ENCODE data around the gene MKNK2.
A peak's percentile ranks its signal among the peaks of the same experiment; 100 is the strongest.

Gene MKNK2

GRCh38 chr19:2054763-2055162, 3.7 kb upstream of the MKNK2 start:
- Histone ChIP-seq H4K20me1 (ENCODE audit: insufficient read depth) (no peaks in the 10 kb centered on the region), H3K36me3 (ENCODE audit: insufficient read depth) (no peaks in the 10 kb centered on the region), H3K4me3 (IDR thresholded peaks at IDR 0.05; ENCODE audit: insufficient read depth, low read depth, low read length) (no peak overlapping the region), H3K4me1 (ENCODE audit: low read depth, poor library complexity, severe bottlenecking) (peaks cover 21% of the 10 kb centered on the region), H3K27me3 (ENCODE audit: insufficient read depth, low read depth) (no peaks in the 10 kb centered on the region), H3K4me2 (no peak overlapping the region), H2AFZ (ENCODE audit: low read depth) (no peak overlapping the region), H3K79me2 (ENCODE audit: insufficient read depth, low read depth) (peaks cover 10% of the 10 kb centered on the region), H3K27ac (no peak overlapping the region), H3K9ac (no peak overlapping the region)
- no peak for TF ChIP-seq CTCF (conservative IDR thresholded peaks at IDR 0.05; ENCODE audit: low read depth, low read length)

GRCh38 chr19:2053601-2054389, 2.8 kb upstream of the MKNK2 start:
- TF ChIP-seq CTCF (conservative IDR thresholded peaks at IDR 0.05; ENCODE audit: low read depth, low read length): no peak
- Histone ChIP-seq H3K4me3 (IDR thresholded peaks at IDR 0.05; ENCODE audit: insufficient read depth, low read depth, low read length) (no peak overlapping the region), H3K9ac (no peak overlapping the region), H3K27ac (no peak overlapping the region), H2AFZ (ENCODE audit: low read depth) (no peak overlapping the region), H4K20me1 (ENCODE audit: insufficient read depth) (no peaks in the 10 kb centered on the region), H3K36me3 (ENCODE audit: insufficient read depth) (no peaks in the 10 kb centered on the region), H3K4me2 (no peak overlapping the region), H3K4me1 (ENCODE audit: low read depth, poor library complexity, severe bottlenecking) (peaks cover 23% of the 10 kb centered on the region), H3K27me3 (ENCODE audit: insufficient read depth, low read depth) (no peaks in the 10 kb centered on the region), H3K79me2 (ENCODE audit: insufficient read depth, low read depth) (peaks cover 19% of the 10 kb centered on the region)

- Histone ChIP-seq H3K36me3 (ENCODE audit: insufficient read depth) (no peaks in the 10 kb centered on the region), H4K20me1 (ENCODE audit: insufficient read depth) (no peaks in the 10 kb centered on the region), H2AFZ (ENCODE audit: low read depth) (peak overlapping the region; percentile 75), H3K27ac (peak overlapping the region; percentile 44), H3K79me2 (ENCODE audit: insufficient read depth, low read depth) (peaks cover 29% of the 10 kb centered on the region), H3K27me3 (ENCODE audit: insufficient read depth, low read depth) (no peaks in the 10 kb centered on the region), H3K4me3 (IDR thresholded peaks at IDR 0.05; ENCODE audit: insufficient read depth, low read depth, low read length) (no peak overlapping the region), H3K4me1 (ENCODE audit: low read depth, poor library complexity, severe bottlenecking) (peaks cover 23% of the 10 kb centered on the region), H3K9ac (peak overlapping the region; percentile 27; the same call in 1 of the 2 replicates), H3K4me2 (peak overlapping the region; percentile 34)
- TF ChIP-seq CTCF (conservative IDR thresholded peaks at IDR 0.05; ENCODE audit: low read depth, low read length): no peak
Observed at GRCh38 chr19:2051773-2052704, 995 bp upstream of the MKNK2 start.

- no peaks in the 10 kb centered on the region for H3K36me3 ChIP-seq (ENCODE audit: insufficient read depth)
- H4K20me1 ChIP-seq (ENCODE audit: insufficient read depth): no peaks in the 10 kb centered on the region
- H3K79me2 ChIP-seq (ENCODE audit: insufficient read depth, low read depth): peaks cover 29% of the 10 kb centered on the region
- H2AFZ ChIP-seq (ENCODE audit: low read depth): no peak overlapping the region
- peaks cover 23% of the 10 kb centered on the region for H3K4me1 ChIP-seq (ENCODE audit: low read depth, poor library complexity, severe bottlenecking)
- peak overlapping the region; percentile 94 for H3K4me2 ChIP-seq
- peak overlapping the region; percentile 53; the same call in 1 of the 2 replicates for H3K9ac ChIP-seq
- peak overlapping the region; percentile 42 for H3K27ac ChIP-seq
- TF ChIP-seq CTCF (conservative IDR thresholded peaks at IDR 0.05; ENCODE audit: low read depth, low read length): no peak
- H3K4me3 ChIP-seq (IDR thresholded peaks at IDR 0.05; ENCODE audit: insufficient read depth, low read depth, low read length): no peak overlapping the region
- H3K27me3 ChIP-seq (ENCODE audit: insufficient read depth, low read depth): no peaks in the 10 kb centered on the region
Observed at GRCh38 chr19:2050349-2050990, 574 bp downstream of the MKNK2 start.

All from KMS-11 (cell line).